ENCODE data around the gene TMEM81.

Gene TMEM81

GRCh38 chr1:205072286-205072685, 12.0 kb downstream of the TMEM81 start:
- no peak overlapping the region for H3K27ac ChIP-seq
- TF ChIP-seq, protein P1, sequence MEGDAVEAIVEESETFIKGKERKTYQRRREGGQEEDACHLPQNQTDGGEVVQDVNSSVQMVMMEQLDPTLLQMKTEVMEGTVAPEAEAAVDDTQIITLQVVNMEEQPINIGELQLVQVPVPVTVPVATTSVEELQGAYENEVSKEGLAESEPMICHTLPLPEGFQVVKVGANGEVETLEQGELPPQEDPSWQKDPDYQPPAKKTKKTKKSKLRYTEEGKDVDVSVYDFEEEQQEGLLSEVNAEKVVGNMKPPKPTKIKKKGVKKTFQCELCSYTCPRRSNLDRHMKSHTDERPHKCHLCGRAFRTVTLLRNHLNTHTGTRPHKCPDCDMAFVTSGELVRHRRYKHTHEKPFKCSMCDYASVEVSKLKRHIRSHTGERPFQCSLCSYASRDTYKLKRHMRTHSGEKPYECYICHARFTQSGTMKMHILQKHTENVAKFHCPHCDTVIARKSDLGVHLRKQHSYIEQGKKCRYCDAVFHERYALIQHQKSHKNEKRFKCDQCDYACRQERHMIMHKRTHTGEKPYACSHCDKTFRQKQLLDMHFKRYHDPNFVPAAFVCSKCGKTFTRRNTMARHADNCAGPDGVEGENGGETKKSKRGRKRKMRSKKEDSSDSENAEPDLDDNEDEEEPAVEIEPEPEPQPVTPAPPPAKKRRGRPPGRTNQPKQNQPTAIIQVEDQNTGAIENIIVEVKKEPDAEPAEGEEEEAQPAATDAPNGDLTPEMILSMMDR (IDR thresholded peaks at IDR 0.05): no peak
- no peak for TF ChIP-seq ZFX (IDR thresholded peaks at IDR 0.05; ENCODE audit: borderline replicate concordance)

DNA sequence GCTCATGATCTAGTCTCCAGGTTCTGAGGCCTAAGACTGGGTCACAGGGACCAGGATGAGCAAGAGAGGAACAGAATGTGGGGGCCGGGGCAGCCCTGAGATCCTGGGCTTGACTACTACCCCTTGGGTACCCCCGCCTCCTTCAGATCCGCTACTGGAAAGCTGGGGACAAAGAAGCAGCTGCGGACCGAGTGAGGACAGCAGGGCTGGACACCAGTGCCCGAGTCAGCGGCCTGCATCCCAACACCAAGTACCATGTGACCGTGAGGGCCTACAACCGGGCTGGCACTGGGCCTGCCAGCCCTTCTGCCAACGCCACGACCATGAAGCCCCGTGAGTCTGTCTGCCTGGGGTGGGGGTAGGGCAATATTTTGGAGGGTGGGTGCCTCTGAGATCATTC, 12.5 kb downstream of the TMEM81 start:
- no peak overlapping the region for H3K27ac ChIP-seq
- TF ChIP-seq ZFX (IDR thresholded peaks at IDR 0.05; ENCODE audit: borderline replicate concordance): no peak
- TF ChIP-seq, protein P1 (IDR thresholded peaks at IDR 0.05): no peak

- TF ChIP-seq ZFX (IDR thresholded peaks at IDR 0.05; ENCODE audit: borderline replicate concordance): no peak
- TF ChIP-seq, protein P1 (IDR thresholded peaks at IDR 0.05): no peak
- no peak overlapping the region for H3K27ac ChIP-seq
These were observed 13.2 kb downstream of the TMEM81 start for GRCh38 chr1:205071028-205071409.

DNA sequence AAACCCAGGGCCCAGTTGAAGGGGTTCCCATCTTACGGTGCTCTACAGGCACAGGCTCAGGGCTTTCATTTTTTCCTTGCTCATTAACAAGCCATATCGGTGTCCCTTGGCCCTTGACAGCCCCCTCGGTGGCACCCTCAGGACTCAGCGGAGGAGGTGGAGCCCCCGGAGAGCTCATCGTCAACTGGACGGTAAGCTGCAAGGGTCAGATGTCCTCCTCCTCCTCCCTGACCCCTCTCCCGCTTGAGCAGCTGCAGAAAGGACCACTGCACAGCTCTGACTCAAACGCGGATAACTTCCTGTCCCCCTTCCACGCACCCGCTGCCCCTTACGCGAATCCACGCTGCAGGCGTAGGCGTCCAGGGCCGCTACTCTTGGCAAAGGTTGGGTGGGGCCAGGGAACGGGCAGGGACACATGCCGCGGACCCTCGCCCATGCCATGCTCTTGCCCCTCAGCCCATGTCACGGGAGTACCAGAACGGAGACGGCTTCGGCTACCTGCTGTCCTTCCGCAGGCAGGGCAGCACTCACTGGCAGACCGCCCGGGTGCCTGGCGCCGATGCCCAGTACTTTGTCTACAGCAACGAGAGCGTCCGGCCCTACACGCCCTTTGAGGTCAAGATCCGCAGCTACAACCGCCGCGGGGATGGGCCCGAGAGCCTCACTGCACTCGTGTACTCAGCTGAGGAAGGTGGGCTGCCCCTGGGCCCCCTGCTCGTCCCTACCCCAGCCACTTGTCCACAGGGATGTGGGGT, 14.7 kb downstream of the TMEM81 start:
- no peak overlapping the region for H3K27ac ChIP-seq
- TF ChIP-seq, protein P1 (IDR thresholded peaks at IDR 0.05): no peak
- no peak for TF ChIP-seq ZFX (IDR thresholded peaks at IDR 0.05; ENCODE audit: borderline replicate concordance)

GRCh38 chr1:205068457-205069040, 15.7 kb downstream of the TMEM81 start:
- TF ChIP-seq ZFX (IDR thresholded peaks at IDR 0.05; ENCODE audit: borderline replicate concordance): no peak
- TF ChIP-seq, protein P1 (IDR thresholded peaks at IDR 0.05): no peak
- H3K27ac ChIP-seq: no peak overlapping the region

DNA sequence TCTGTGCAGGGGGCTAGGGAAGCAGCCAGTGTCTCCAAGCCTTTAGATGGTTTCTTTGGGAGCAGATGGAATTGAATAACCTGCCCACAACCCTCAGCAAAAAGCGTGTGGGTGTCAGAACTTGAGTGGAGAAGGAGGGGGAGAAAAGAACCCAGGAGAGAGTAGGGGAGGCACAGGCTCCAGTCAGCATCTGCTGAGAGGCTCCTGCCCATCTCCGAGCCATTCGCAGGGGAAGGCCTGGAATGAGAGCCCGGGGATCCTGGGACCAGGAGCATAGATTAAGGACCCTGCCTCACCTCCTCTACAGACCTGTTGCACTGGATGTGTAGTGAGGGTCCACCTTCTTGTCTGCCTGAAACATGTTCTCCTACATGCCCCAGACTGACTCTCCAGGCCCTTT, 16.3 kb downstream of the TMEM81 start:
- TF ChIP-seq ZFX (IDR thresholded peaks at IDR 0.05; ENCODE audit: borderline replicate concordance): no peak
- TF ChIP-seq, protein P1 (IDR thresholded peaks at IDR 0.05): no peak
- no peak overlapping the region for H3K27ac ChIP-seq

DNA sequence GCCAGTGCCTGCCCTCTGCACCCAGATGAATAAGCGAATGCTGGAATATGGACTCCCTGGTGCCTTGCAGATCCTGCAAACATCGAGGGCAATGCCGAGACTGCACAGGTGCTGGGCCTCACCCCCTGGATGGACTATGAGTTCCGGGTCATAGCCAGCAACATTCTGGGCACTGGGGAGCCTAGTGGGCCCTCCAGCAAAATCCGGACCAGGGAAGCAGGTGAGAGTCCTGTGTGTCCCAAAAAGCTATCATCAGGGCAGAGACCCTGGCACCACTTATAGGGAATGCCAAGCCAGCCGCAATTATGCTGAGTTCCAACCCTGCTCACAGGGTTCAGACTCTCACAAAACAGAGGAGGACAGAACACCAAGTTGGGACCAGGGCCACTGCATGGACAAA, 17.2 kb downstream of the TMEM81 start:
- TF ChIP-seq ZFX (IDR thresholded peaks at IDR 0.05; ENCODE audit: borderline replicate concordance): no peak
- TF ChIP-seq, protein P1 (IDR thresholded peaks at IDR 0.05): no peak

More for the DNA sequence above, 17.2 kb downstream of the TMEM81 start:
- H3K27ac ChIP-seq: no peak overlapping the region

Measured in 22Rv1 (cell line).